Measurements from ENCODE around the gene TMEM50B.

- TF ChIP-seq CTCF (IDR thresholded peaks at IDR 0.05; ENCODE audit: low read length): no peak
- TF ChIP-seq EZH2 (IDR thresholded peaks at IDR 0.05; ENCODE audit: borderline replicate concordance, low read length): no peak
Observed at GRCh38 chr21:33441489-33442477, 38.0 kb downstream of the TMEM50B start.

All from OCI-LY1 (cell line).